HepG2 (cell line): ENCODE data around the gene TNFSF10. TPM values are rescaled to one million over a fixed set of nuclear protein-coding genes. Genes with fewer than 3 reads are reported as not detected.
A peak's percentile ranks its signal among the peaks of the same experiment; 100 is the strongest.

Experiments
- ASH2L ChIP-seq: fragments of 300-600, 200-600 bp; sonication (generic); IDR thresholded peaks from 2 replicates; pipeline ENCODE4 v1.7.0; 2017; ENCODE audit warnings: low read depth, mild to moderate bottlenecking, moderate library complexity, mixed read lengths, low read length; ENCODE audit not compliant: insufficient read length
- KDM5A ChIP-seq: fragments of 200-600 bp; sonication (generic); IDR thresholded peaks from 2 replicates; pipeline ENCODE4 v1.7.0; 2018; ENCODE audit warnings: antibody characterized with exemption, mild to moderate bottlenecking, low read length, borderline replicate concordance
- MED1 ChIP-seq: sonication (generic); formaldehyde crosslinking; IDR thresholded peaks from 2 replicates; pipeline ENCODE4 v1.4.0; 2020; ENCODE audit warnings: missing genetic modification reagents
- MEF2D ChIP-seq: sonication (generic); formaldehyde crosslinking; IDR thresholded peaks from 2 replicates; pipeline ENCODE4 v1.5.1; 2020; ENCODE audit warnings: mild to moderate bottlenecking, missing genetic modification reagents
- MZF1 ChIP-seq: sonication (generic); formaldehyde crosslinking; IDR thresholded peaks from 2 replicates; pipeline ENCODE4 v1.8.1; 2023; ENCODE audit warnings: mild to moderate bottlenecking, missing genetic modification reagents, borderline replicate concordance
- PHF21A ChIP-seq: sonication (generic); formaldehyde crosslinking; IDR thresholded peaks from 2 replicates; pipeline ENCODE4 v1.5.0; 2020; ENCODE audit warnings: mild to moderate bottlenecking, missing genetic modification reagents
- POLR2AphosphoS5 ChIP-seq: IDR thresholded peaks from 2 replicates; pipeline ENCODE4 v1.6.1; 2012; ENCODE audit warnings: low read depth, low read length
- PRPF4 ChIP-seq: fragments of 200-400 bp; formaldehyde crosslinking; IDR thresholded peaks from 2 replicates; pipeline ENCODE4 v1.6.1; 2016; ENCODE audit warnings: low read length, low read depth; ENCODE audit not compliant: poor library complexity, severe bottlenecking
- U2AF1 ChIP-seq: fragments of 200-400 bp; formaldehyde crosslinking; optimal IDR thresholded peaks from 2 replicates; pipeline ENCODE3; 2017; ENCODE audit warnings: mild to moderate bottlenecking, low read depth, low read length
- XRCC5 ChIP-seq: fragments of 200-400 bp; formaldehyde crosslinking; optimal IDR thresholded peaks from 2 replicates; pipeline ENCODE3; 2017; ENCODE audit warnings: mild to moderate bottlenecking, low read length
- ZNF564 ChIP-seq: sonication (generic); formaldehyde crosslinking; IDR thresholded peaks from 2 replicates; pipeline ENCODE4 v1.8.1; 2023; ENCODE audit warnings: mild to moderate bottlenecking, missing genetic modification reagents
- ZNF83 ChIP-seq: sonication (generic); formaldehyde crosslinking; IDR thresholded peaks from 2 replicates; pipeline ENCODE4 v1.4.0; 2020; ENCODE audit warnings: missing genetic modification reagents, mild to moderate bottlenecking, borderline replicate concordance
- polyA plus RNA-seq, 8 experiments: library from polyadenylated mRNA; depleted of rRNA in 3 of 8; stranded (reverse) in 7 of 8; unstranded in 1 of 8; fragments of >200 nt; fragmentation: Illumina TruSeq in 4 of 8; extraction: Trizol in 4 of 8; gene quantifications; 2 replicates each; pipeline versions ENCODE4 v1.2.1 to v1.2.3, GENCODE V29; 2011 to 2016; ENCODE audit warnings: low read depth in 4 of 8, missing spikeins in 1 of 8, mixed read lengths in 1 of 8; ENCODE audit not compliant: insufficient read depth in 1 of 8
- total RNA-seq, 5 experiments: library from RNA; depleted of rRNA; stranded (reverse); fragments of >200 nt; fragmentation: Illumina TruSeq; extraction: Trizol; gene quantifications; 2 replicates each; pipeline ENCODE4 v1.2.3, GENCODE V29; 2016; ENCODE audit warnings: low read depth in 1 of 5
- TF ChIP-seq, protein P1 (sequence below): IDR thresholded peaks from 2 replicates; pipeline ENCODE4 v1.6.1; 2016; ENCODE audit warnings: low read depth, missing genetic modification reagents, missing compliant biosample characterization
- TF ChIP-seq, protein P2 (sequence below): sonication (generic); formaldehyde crosslinking; IDR thresholded peaks from 2 replicates; pipeline ENCODE4 v1.5.0; 2020; ENCODE audit warnings: missing genetic modification reagents
- TF ChIP-seq, protein P3 (sequence below): sonication (generic); formaldehyde crosslinking; IDR thresholded peaks from 2 replicates; pipeline ENCODE4 v1.4.0; 2020; ENCODE audit warnings: missing genetic modification reagents
- TF ChIP-seq, protein P4 (sequence below): sonication (generic); formaldehyde crosslinking; IDR thresholded peaks from 2 replicates; pipeline ENCODE4 v1.5.0; 2020; ENCODE audit warnings: mild to moderate bottlenecking, missing genetic modification reagents

Gene TNFSF10
- total and polyA plus RNA-seq, 2 of the 13 experiments (the other 11 are each of a cell fraction or from before 2014, with no cell fraction given), result 8.4 to 9.9 TPM

DNA sequence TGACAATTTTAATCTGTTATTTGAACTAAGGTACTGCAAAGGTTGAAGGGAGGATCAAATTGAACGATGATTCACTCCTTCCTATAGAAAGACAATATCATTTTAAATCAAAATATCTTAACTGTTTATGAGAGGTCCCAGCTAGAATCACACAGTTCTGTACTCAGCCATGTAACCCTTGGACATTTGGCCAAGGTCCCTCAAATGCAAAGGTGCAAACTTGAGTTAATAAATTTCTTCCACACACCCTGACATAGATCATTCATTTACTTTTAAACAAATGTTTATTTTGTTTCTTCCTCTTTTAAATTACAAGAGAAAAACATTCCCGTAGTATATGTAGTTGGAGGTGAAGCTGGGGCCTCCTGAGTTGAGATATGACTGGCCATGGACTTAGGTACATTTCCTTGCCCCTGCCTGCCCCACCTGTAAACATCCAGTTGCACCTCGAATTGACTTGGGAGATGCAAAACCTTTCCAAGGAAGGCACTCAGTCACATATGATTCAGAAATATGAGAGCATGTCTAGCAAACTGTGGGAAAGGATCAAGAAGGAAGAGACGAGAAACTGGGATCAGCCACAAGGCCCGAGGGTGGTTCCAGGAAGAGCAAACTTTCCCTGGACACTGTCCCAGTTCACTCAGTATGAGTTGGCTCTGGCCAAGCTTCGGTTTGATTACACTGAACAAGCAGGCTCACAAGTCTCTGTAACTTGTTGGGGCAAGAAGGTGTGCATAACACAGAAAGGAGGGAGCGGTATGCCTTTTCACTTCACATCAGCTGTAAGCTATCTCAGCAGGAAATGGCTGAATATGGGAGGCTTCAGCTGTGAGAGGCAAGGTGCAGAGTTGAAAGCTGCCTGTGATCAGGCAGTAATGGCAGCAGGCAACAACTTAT, 6.7 kb downstream of the TNFSF10 start (continued):
- TF ChIP-seq, protein P1, sequence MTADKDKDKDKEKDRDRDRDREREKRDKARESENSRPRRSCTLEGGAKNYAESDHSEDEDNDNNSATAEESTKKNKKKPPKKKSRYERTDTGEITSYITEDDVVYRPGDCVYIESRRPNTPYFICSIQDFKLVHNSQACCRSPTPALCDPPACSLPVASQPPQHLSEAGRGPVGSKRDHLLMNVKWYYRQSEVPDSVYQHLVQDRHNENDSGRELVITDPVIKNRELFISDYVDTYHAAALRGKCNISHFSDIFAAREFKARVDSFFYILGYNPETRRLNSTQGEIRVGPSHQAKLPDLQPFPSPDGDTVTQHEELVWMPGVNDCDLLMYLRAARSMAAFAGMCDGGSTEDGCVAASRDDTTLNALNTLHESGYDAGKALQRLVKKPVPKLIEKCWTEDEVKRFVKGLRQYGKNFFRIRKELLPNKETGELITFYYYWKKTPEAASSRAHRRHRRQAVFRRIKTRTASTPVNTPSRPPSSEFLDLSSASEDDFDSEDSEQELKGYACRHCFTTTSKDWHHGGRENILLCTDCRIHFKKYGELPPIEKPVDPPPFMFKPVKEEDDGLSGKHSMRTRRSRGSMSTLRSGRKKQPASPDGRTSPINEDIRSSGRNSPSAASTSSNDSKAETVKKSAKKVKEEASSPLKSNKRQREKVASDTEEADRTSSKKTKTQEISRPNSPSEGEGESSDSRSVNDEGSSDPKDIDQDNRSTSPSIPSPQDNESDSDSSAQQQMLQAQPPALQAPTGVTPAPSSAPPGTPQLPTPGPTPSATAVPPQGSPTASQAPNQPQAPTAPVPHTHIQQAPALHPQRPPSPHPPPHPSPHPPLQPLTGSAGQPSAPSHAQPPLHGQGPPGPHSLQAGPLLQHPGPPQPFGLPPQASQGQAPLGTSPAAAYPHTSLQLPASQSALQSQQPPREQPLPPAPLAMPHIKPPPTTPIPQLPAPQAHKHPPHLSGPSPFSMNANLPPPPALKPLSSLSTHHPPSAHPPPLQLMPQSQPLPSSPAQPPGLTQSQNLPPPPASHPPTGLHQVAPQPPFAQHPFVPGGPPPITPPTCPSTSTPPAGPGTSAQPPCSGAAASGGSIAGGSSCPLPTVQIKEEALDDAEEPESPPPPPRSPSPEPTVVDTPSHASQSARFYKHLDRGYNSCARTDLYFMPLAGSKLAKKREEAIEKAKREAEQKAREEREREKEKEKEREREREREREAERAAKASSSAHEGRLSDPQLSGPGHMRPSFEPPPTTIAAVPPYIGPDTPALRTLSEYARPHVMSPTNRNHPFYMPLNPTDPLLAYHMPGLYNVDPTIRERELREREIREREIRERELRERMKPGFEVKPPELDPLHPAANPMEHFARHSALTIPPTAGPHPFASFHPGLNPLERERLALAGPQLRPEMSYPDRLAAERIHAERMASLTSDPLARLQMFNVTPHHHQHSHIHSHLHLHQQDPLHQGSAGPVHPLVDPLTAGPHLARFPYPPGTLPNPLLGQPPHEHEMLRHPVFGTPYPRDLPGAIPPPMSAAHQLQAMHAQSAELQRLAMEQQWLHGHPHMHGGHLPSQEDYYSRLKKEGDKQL (CRISPR knock-in tag), result no peak
- TF ChIP-seq MED1 (CRISPR knock-in tag), result peak; percentile 77
- no peak for TF ChIP-seq MEF2D
- no peak for TF ChIP-seq XRCC5
- no peak for TF ChIP-seq PRPF4
- 0 out of 2 replicates have a peak, but pooled peaks have one; percentile 26 for TF ChIP-seq PHF21A (CRISPR knock-in tag)
- TF ChIP-seq ZNF83 (CRISPR knock-in tag), result no peak
- TF ChIP-seq ZNF564 (CRISPR knock-in tag), result no peak
- TF ChIP-seq U2AF1, result no peak
- TF ChIP-seq, protein P2, sequence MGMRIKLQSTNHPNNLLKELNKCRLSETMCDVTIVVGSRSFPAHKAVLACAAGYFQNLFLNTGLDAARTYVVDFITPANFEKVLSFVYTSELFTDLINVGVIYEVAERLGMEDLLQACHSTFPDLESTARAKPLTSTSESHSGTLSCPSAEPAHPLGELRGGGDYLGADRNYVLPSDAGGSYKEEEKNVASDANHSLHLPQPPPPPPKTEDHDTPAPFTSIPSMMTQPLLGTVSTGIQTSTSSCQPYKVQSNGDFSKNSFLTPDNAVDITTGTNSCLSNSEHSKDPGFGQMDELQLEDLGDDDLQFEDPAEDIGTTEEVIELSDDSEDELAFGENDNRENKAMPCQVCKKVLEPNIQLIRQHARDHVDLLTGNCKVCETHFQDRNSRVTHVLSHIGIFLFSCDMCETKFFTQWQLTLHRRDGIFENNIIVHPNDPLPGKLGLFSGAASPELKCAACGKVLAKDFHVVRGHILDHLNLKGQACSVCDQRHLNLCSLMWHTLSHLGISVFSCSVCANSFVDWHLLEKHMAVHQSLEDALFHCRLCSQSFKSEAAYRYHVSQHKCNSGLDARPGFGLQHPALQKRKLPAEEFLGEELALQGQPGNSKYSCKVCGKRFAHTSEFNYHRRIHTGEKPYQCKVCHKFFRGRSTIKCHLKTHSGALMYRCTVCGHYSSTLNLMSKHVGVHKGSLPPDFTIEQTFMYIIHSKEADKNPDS (CRISPR knock-in tag), result no peak
- no peak for TF ChIP-seq POLR2AphosphoS5
- TF ChIP-seq MZF1 (CRISPR knock-in tag), result no peak
- no peak for TF ChIP-seq ASH2L
- no peak for TF ChIP-seq KDM5A
- TF ChIP-seq, protein P3, sequence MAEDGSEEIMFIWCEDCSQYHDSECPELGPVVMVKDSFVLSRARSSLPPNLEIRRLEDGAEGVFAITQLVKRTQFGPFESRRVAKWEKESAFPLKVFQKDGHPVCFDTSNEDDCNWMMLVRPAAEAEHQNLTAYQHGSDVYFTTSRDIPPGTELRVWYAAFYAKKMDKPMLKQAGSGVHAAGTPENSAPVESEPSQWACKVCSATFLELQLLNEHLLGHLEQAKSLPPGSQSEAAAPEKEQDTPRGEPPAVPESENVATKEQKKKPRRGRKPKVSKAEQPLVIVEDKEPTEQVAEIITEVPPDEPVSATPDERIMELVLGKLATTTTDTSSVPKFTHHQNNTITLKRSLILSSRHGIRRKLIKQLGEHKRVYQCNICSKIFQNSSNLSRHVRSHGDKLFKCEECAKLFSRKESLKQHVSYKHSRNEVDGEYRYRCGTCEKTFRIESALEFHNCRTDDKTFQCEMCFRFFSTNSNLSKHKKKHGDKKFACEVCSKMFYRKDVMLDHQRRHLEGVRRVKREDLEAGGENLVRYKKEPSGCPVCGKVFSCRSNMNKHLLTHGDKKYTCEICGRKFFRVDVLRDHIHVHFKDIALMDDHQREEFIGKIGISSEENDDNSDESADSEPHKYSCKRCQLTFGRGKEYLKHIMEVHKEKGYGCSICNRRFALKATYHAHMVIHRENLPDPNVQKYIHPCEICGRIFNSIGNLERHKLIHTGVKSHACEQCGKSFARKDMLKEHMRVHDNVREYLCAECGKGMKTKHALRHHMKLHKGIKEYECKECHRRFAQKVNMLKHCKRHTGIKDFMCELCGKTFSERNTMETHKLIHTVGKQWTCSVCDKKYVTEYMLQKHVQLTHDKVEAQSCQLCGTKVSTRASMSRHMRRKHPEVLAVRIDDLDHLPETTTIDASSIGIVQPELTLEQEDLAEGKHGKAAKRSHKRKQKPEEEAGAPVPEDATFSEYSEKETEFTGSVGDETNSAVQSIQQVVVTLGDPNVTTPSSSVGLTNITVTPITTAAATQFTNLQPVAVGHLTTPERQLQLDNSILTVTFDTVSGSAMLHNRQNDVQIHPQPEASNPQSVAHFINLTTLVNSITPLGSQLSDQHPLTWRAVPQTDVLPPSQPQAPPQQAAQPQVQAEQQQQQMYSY, result no peak
- TF ChIP-seq, protein P4, sequence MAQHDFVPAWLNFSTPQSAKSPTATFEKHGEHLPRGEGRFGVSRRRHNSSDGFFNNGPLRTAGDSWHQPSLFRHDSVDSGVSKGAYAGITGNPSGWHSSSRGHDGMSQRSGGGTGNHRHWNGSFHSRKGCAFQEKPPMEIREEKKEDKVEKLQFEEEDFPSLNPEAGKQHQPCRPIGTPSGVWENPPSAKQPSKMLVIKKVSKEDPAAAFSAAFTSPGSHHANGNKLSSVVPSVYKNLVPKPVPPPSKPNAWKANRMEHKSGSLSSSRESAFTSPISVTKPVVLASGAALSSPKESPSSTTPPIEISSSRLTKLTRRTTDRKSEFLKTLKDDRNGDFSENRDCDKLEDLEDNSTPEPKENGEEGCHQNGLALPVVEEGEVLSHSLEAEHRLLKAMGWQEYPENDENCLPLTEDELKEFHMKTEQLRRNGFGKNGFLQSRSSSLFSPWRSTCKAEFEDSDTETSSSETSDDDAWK (CRISPR knock-in tag), result no peak
